GM12865 (cell line): Measurements from ENCODE around the gene LRRN2.
A peak's percentile ranks its signal among the peaks of the same experiment; 100 is the strongest.

Experiments
- DNase-seq: peaks from one replicate; pipeline ENCODE4 v3.0.0; 2010; ENCODE audit warnings: low read depth
- H3K4me3 ChIP-seq: 2 replicates; pipeline ENCODE4 v1.5.1; 2011; ENCODE audit warnings: mild to moderate bottlenecking, low read depth, low read length, control low read depth
- TF ChIP-seq, protein P1 (sequence below): IDR thresholded peaks from 2 replicates; pipeline ENCODE4 v1.5.1; 2011; ENCODE audit warnings: low read length, control low read depth, low read depth, inconsistent platforms; ENCODE audit not compliant: insufficient read depth; ENCODE audit errors: missing control alignments

Gene LRRN2

GRCh38 chr1:204588826-204589225 is 96.7 kb downstream of the LRRN2 start:
- no peak overlapping the region for H3K4me3 ChIP-seq
- TF ChIP-seq, protein P1, sequence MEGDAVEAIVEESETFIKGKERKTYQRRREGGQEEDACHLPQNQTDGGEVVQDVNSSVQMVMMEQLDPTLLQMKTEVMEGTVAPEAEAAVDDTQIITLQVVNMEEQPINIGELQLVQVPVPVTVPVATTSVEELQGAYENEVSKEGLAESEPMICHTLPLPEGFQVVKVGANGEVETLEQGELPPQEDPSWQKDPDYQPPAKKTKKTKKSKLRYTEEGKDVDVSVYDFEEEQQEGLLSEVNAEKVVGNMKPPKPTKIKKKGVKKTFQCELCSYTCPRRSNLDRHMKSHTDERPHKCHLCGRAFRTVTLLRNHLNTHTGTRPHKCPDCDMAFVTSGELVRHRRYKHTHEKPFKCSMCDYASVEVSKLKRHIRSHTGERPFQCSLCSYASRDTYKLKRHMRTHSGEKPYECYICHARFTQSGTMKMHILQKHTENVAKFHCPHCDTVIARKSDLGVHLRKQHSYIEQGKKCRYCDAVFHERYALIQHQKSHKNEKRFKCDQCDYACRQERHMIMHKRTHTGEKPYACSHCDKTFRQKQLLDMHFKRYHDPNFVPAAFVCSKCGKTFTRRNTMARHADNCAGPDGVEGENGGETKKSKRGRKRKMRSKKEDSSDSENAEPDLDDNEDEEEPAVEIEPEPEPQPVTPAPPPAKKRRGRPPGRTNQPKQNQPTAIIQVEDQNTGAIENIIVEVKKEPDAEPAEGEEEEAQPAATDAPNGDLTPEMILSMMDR, result no peak
- DNase-seq, result no peak

GRCh38 chr1:204587621-204588020 is 97.9 kb downstream of the LRRN2 start:
- no peak for DNase-seq
- TF ChIP-seq, protein P1, result no peak
- no peak overlapping the region for H3K4me3 ChIP-seq

DNA sequence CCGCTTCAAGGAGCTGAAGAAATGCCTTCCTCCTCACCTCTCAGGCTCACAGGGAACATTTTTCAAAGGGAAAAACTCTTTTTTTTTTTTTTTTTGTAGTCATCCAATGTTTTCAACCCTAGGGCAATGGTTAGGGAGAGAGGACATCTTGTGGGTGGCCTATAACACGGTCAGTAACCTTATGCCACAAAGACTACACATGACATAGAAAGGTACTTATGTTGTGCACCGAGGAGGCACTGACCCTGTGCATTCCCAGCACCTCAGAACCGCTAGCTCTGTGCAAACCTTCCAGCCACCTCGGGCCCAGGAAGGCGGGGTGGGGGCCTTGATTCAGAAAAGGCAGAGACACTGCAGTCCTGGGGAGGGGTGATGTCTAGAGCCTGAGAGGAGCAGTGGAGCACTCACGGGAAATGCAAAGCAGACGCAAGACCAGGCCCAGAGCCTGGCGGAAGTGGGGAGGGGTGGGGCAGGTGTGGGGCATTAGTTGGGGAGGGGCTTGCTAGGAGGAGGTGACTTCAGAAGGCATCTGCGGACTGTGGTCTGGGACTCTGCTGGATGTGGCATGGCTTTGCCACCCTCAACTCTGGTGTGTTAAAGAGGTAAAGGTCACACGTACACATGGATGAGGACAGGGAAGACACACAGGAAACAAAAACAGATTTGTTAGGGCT is 100.7 kb downstream of the LRRN2 start:
- no peak overlapping the region for H3K4me3 ChIP-seq
- peak; percentile 61 for DNase-seq
- TF ChIP-seq, protein P1, result no peak

DNA sequence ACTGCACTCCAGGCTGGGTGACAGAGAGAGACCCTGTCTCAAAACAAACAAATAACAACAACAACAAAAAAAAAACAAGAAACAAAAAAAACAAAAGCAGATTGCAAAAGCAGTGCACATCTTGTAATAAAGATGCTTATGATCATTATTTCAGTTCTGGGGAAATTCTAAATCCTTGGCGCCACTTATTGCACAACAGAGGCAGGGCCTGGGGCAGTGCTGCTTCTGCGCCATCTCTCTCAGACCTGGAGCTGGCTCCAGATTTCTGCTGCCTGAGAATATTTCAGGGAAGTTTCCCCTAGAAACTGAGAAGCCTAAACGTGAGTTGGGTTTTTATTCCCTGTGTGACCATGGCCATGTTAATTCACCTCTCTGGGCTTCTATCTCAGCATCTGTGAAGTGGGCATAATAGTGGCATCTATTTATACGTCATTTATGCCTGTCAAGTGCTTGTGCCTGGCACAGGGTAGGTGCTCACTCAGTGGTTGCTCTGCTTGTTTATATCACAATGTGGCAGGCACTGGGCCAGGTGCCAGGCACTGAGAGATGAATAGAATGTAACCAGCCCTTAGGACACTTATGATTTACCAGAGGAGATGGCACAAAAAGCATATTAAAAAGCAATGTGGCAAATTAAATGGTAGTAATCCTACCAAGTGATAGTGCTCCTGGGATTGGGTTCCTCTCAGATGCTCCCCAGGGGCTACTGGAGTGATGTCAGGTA is 101.5 kb downstream of the LRRN2 start:
- TF ChIP-seq, protein P1, result no peak
- H3K4me3 ChIP-seq, result no peak overlapping the region
- no peak for DNase-seq

GRCh38 chr1:204581759-204582158 is 103.8 kb downstream of the LRRN2 start:
- H3K4me3 ChIP-seq, result no peak overlapping the region
- TF ChIP-seq, protein P1, result no peak
- DNase-seq, result no peak

DNA sequence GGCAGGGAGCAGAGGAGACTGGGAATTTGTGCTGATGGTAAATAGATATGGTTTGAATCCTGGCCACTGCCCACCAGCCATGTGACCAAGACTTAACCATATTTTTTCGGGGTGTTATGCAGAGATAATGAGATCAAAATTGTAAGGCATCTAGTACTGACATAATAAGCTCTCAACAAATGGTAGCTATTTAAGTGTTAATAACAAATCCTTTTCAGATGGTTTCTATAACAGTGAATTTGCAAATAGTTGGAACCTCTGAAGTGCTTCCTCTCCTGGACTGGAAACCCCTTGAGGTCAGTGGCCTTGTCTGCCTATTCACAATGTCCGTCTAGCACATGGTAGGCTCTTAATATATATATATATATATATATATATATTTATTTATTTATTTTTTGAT is 104.7 kb downstream of the LRRN2 start:
- H3K4me3 ChIP-seq, result no peak overlapping the region
- TF ChIP-seq, protein P1, result no peak

More for the DNA sequence above, 104.7 kb downstream of the LRRN2 start:
- DNase-seq, result no peak
